Stomach (tissue), 9 donors: ENCODE results near the gene C2orf92. TPM values are rescaled to one million over a fixed set of nuclear protein-coding genes. Genes with fewer than 3 reads are reported as not detected.

ENCODE experiments used
- DNase-seq, 2 donors: peaks; one replicate each; pipeline versions ENCODE4 v3.0.0 to v3.0.0-alpha.2; 2013 to 2019
- H3K27ac ChIP-seq, 5 donors: fragments of 200-600 bp in 4 of 5; sonication (generic) in 4 of 5; one replicate each; pipeline ENCODE4 v1.5.1; 2013 to 2019; ENCODE audit warnings: mild to moderate bottlenecking in 1 of 5, moderate library complexity in 1 of 5
- H3K27me3 ChIP-seq, 3 donors: fragments of 200-600 bp; sonication (generic); one replicate each; pipeline ENCODE4 v1.5.1; 2017 to 2019; ENCODE audit warnings: mixed run types in 1 of 3
- H3K36me3 ChIP-seq, 4 donors: fragments of 200-600 bp; sonication (generic); 1 replicate in 3 of 4; 2 replicates in 1 of 4; pipeline ENCODE4 v1.5.1; 2016 to 2019
- H3K4me1 ChIP-seq, 4 donors: fragments of 200-600 bp; sonication (generic); one replicate each; pipeline ENCODE4 v1.5.1; 2016 to 2019
- H3K4me3 ChIP-seq, 4 donors: fragments of 200-600 bp; sonication (generic) in 3 of 4; one replicate each; pipeline ENCODE4 v1.5.1; 2016 to 2019; ENCODE audit warnings: mild to moderate bottlenecking in 1 of 4
- H3K9me3 ChIP-seq, 4 donors: fragments of 200-600 bp; sonication (generic); one replicate each; pipeline ENCODE4 v1.5.1; 2016 to 2019
- EP300 ChIP-seq: sonication (generic); formaldehyde crosslinking; IDR thresholded peaks from one replicate; pipeline ENCODE4 v1.6.1; 2017; ENCODE audit warnings: antibody characterized with exemption
- POLR2A ChIP-seq, 4 donors: fragments of 450-650 bp; IDR thresholded peaks; one replicate each; pipeline ENCODE4 v1.6.1; 2016; ENCODE audit warnings: antibody characterized with exemption in 4 of 4, control low read depth in 2 of 4, mild to moderate bottlenecking in 1 of 4, moderate library complexity in 1 of 4
- POLR2AphosphoS5 ChIP-seq, 3 donors: sonication (generic); formaldehyde crosslinking; IDR thresholded peaks; one replicate each; pipeline ENCODE4 v1.6.1; 2016; ENCODE audit warnings: antibody characterized with exemption in 3 of 3
- WGBS, 5 donors: extraction: QIAGEN DNeasy Blood & Tissue Kit in 3 of 5; methylation state at CpG; one replicate each; pipeline versions ENCODE4 v1.1.5 to v1.1.7; 2013 to 2018; 5-methylcytosine and 5-hydroxymethylcytosine counted together
- intact Hi-C: fragments of 100-400 bp; cut with DNase I; formaldehyde crosslinking; loops from one replicate; pipeline ENCODE4 v1.15.1; 2023; ENCODE audit warnings: low total_unique reads
- polyA plus RNA-seq, 3 donors: library from polyadenylated mRNA; stranded (reverse); fragments of 200-250 nt; gene quantifications; one replicate each; pipeline ENCODE4 v1.2.3, GENCODE V29; 2013
- total RNA-seq, 5 donors: library from RNA; depleted of rRNA; stranded (reverse); fragments of >200 nt; gene quantifications; one replicate each; pipeline versions ENCODE4 v1.1.0 to v1.2.3, GENCODE V29; 2014 to 2016
- TF ChIP-seq, protein P1 (sequence below), 7 experiments: fragments of 450-650 bp in 4 of 7; fragments of 200-600 bp in 3 of 7; sonication (generic) in 3 of 7; IDR thresholded peaks; one replicate each; pipeline ENCODE4 v1.5.1; 2016 to 2019; ENCODE audit warnings: antibody characterized with exemption in 7 of 7, control low read depth in 2 of 7, mild to moderate bottlenecking in 1 of 7
- donor health status: healthy with polysubstance abuse.
- donor health status: Bipolar disorder and iron deficiency.
- donor health status: healthy.

The C2orf92 gene
- total and polyA plus RNA-seq, 8 donors = 2.3 to 35.3 (median 6.0) TPM; not detected in 2

DNA sequence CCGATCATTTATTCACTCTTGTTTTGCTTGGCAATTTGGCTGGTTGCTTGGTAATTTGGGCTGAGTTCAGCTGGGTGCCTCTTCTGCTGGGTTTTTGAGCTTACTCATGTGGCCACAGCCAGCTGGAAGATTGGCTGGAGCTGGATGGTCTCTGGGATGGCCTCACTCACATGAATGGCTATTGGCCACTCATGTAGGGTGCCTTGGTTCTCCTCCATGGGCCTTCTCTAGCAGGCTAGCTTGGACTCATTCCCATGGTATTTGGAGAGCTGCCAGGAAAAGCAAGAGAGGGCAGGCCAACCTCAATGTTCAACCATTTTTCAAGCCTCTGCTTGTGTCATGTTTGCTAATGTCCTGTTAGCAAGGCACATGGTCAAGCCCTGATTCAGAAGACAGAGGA lies 60.7 kb downstream of the C2orf92 start:
- H3K4me1 ChIP-seq = peaks cover 0 to 8% (median 3%) of the 10 kb centered on the region in 4 donors
- H3K4me3 ChIP-seq = no peak overlapping the region
- no peaks in the 10 kb centered on the region for H3K27me3 ChIP-seq
- DNase-seq = no peak
- no peak overlapping the region for H3K27ac ChIP-seq
- TF ChIP-seq POLR2A (IDR thresholded peaks at IDR 0.05) = no peak
- TF ChIP-seq, protein P1, sequence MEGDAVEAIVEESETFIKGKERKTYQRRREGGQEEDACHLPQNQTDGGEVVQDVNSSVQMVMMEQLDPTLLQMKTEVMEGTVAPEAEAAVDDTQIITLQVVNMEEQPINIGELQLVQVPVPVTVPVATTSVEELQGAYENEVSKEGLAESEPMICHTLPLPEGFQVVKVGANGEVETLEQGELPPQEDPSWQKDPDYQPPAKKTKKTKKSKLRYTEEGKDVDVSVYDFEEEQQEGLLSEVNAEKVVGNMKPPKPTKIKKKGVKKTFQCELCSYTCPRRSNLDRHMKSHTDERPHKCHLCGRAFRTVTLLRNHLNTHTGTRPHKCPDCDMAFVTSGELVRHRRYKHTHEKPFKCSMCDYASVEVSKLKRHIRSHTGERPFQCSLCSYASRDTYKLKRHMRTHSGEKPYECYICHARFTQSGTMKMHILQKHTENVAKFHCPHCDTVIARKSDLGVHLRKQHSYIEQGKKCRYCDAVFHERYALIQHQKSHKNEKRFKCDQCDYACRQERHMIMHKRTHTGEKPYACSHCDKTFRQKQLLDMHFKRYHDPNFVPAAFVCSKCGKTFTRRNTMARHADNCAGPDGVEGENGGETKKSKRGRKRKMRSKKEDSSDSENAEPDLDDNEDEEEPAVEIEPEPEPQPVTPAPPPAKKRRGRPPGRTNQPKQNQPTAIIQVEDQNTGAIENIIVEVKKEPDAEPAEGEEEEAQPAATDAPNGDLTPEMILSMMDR (IDR thresholded peaks at IDR 0.05) = no peak
- TF ChIP-seq EP300 = no peak
- TF ChIP-seq POLR2AphosphoS5 (IDR thresholded peaks at IDR 0.05) = no peak
- intact Hi-C loops = no loop called here
- peaks cover 7 to 16% (median 10%) of the 10 kb centered on the region in 4 donors for H3K9me3 ChIP-seq
- no peaks in the 10 kb centered on the region for H3K36me3 ChIP-seq
- 86 to 100% (median 93%) methylated on average over 1 of the region's 1 CpG for WGBS, 5 donors

DNA sequence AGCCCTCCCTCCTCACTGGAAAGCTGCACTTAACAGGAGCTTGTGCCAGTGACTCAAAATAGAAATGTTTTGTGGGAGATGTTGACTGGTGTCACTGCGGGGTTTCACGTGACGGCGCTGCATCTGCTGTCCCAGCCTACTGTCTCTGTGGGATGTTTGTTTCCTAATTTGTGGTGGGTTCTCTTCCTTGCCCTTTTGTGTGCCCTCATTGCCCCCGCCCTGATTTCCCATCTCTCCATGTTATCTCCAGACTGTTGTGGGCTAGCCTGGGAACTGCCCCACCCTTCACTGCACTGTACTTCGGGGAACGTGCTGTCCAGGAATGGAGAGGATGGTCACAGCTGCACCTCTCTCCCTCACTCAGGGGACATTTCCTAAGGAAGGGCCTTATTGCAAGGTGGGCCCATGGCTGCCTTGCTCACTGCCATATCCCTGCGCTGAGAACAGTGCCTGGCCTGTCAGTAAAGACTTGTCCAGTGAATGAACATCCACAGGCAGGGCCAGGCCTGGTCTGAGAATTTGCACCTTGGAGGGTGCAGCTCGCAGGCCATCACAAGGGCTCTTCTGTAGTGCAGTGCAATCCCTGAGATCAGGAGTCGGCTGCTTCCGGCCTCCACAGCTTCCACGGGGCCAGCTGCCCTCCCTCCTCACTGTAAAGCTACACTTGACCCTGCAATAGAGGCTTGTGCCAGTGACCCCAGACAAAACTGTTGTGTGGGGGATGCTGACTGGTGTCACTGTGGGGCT lies 61.9 kb downstream of the C2orf92 start:
- WGBS, 5 donors = 84 to 89% (median 88%) methylated on average over 11 to 12 of the region's 12 CpGs
- H3K27ac ChIP-seq = no peak overlapping the region
- no peak for DNase-seq
- no peaks in the 10 kb centered on the region for H3K27me3 ChIP-seq
- peaks cover 0 to 8% (median 3%) of the 10 kb centered on the region in 4 donors for H3K4me1 ChIP-seq
- intact Hi-C loops = no loop called here
- no peak overlapping the region for H3K4me3 ChIP-seq
- H3K36me3 ChIP-seq = no peaks in the 10 kb centered on the region
- peaks cover 7 to 16% (median 10%) of the 10 kb centered on the region in 4 donors for H3K9me3 ChIP-seq
- no peak for TF ChIP-seq POLR2AphosphoS5 (IDR thresholded peaks at IDR 0.05)
- no peak for TF ChIP-seq POLR2A (IDR thresholded peaks at IDR 0.05)
- TF ChIP-seq, protein P1 (IDR thresholded peaks at IDR 0.05) = no peak
- TF ChIP-seq EP300 = no peak

DNA sequence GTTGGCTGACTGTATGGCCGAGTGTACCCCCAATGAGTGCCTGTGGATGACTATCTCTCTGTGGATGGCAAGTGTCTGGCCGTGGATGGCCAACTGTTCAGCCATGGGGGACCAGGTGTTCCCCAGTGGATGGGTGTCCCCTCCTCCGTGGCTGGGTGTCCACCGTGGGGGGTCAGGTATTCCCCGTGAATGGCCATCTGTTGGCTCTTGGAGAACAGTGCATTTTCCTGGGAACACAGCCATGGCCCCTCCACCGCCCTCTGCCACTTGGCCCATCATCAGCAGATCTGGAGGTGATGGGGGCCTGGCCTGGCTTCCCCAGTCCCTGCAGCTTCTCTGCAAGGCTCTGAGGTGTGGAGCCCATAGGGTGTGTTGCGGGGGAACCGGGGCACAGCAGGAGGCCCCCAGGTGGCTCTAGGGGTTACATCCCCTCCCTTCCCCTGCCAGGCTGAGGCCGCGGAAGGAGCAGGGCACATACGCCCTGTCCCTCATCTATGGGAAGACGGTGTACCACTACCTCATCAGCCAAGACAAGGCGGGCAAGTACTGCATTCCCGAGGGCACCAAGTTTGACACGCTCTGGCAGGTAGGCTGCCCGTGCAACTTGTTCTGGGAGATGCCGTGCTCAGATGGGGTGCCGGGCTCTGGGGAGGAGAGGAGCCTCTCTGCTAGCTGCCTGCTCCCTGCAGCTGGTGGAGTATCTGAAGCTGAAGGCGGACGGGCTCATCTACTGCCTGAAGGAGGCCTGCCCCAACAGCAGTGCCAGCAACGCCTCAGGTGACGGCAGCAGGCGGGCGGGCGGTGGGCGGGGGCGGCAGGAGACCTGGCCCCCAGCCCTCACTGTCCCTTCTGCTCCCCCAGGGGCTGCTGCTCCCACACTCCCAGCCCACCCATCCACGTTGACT lies 63.2 kb downstream of the C2orf92 start:
- WGBS, 5 donors = 92 to 95% (median 94%) methylated on average over 12 to 28 of the region's 28 CpGs
- intact Hi-C loops = no loop called here
- Histone ChIP-seq H3K27ac (no peak overlapping the region), H3K27me3 (no peaks in the 10 kb centered on the region), H3K4me3 (no peak overlapping the region), H3K9me3 (peaks cover 7 to 16% (median 10%) of the 10 kb centered on the region in 4 donors), H3K36me3 (no peaks in the 10 kb centered on the region), H3K4me1 (peaks cover 0 to 6% (median 3%) of the 10 kb centered on the region in 4 donors)
- TF ChIP-seq POLR2AphosphoS5 (IDR thresholded peaks at IDR 0.05) (no peak), EP300 (no peak), POLR2A (IDR thresholded peaks at IDR 0.05) (no peak)
- TF ChIP-seq, protein P1 (IDR thresholded peaks at IDR 0.05) = no peak
- no peak for DNase-seq

DNA sequence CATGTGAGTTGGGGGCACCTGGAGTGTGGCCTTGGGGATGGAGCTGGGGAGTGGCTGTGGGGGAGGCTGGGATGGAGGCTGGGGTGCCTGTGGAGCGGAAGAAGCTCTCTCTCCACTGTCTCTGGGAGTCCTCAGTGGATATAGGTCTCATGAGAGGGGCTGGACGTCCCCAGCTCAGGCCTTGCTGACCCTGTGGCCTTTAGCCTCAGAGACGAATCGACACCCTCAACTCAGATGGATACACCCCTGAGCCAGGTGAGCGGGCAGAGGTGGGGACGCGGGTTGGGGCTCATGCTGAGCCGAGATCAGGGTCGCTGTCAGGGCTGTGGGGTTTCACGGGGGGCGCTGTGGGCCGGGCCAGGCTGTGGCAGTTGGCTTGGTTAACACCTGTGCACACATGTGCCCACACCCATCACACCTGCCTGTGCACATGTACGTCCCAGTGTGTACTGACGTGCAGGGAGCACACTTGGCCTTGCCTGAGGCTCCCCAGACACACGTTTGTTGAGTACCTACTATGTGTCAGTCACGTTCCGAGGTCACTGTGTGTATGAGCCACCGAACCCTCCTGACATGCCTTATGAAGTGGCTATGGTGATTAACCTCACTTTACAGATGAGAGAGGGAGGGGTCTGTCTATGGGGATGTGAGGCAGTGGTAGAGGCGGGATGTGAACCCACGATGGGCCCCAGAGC lies 64.0 kb downstream of the C2orf92 start:
- Histone ChIP-seq H3K9me3 (peaks cover 7 to 16% (median 10%) of the 10 kb centered on the region in 4 donors), H3K27ac (no peak overlapping the region), H3K4me3 (no peak overlapping the region), H3K4me1 (no peaks in the 10 kb centered on the region), H3K27me3 (no peaks in the 10 kb centered on the region), H3K36me3 (no peaks in the 10 kb centered on the region)
- intact Hi-C loops = no loop called here
- no peak for DNase-seq
- WGBS, 5 donors = 79 to 88% (median 83%) methylated on average over 16 to 20 of the region's 20 CpGs
- TF ChIP-seq, protein P1 (IDR thresholded peaks at IDR 0.05) = no peak
- no peak for TF ChIP-seq EP300
- TF ChIP-seq POLR2A (IDR thresholded peaks at IDR 0.05) = no peak
- TF ChIP-seq POLR2AphosphoS5 (IDR thresholded peaks at IDR 0.05) = no peak
